ENCODE data around the gene PLEKHG1.

PLEKHG1 gene

DNA sequence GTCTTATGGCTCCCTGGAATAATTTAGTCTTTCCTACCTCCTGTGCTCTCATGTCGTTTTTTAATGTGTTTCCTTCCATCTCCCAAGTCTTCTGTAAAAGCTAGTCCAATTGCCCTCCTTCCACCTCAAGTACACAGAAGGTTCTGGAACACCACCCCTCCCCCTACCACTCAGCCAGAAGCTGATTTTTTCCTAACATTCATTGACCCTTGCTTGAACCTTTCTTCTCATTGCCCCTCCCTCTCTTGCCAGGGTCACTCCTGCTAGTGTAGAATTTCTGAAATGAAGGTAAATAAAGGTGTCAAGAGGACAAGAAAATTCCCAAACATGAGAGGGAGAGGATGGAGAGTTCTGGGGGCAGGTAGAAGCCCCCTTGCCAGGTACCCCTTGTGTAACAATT, 38.6 kb downstream of the PLEKHG1 start:
- H3K27ac ChIP-seq (ENCODE audit: low read depth, low read length): peak overlapping the region; percentile 15; the same call in 1 of the 2 replicates
- no peaks in the 10 kb centered on the region for H4K20me1 ChIP-seq (ENCODE audit: control insufficient read depth, insufficient read depth, low read depth, low read length)
- peak overlapping the region; percentile 25; the same call in 1 of the 2 replicates for H3K4me3 ChIP-seq (ENCODE audit: low read length)
- no peaks in the 10 kb centered on the region for H3K27me3 ChIP-seq (ENCODE audit: control insufficient read depth, low read length)
- H3K9me2 ChIP-seq (replicated peaks; ENCODE audit: control insufficient read depth, low read length): no peaks in the 10 kb centered on the region
- TF ChIP-seq, protein P1, sequence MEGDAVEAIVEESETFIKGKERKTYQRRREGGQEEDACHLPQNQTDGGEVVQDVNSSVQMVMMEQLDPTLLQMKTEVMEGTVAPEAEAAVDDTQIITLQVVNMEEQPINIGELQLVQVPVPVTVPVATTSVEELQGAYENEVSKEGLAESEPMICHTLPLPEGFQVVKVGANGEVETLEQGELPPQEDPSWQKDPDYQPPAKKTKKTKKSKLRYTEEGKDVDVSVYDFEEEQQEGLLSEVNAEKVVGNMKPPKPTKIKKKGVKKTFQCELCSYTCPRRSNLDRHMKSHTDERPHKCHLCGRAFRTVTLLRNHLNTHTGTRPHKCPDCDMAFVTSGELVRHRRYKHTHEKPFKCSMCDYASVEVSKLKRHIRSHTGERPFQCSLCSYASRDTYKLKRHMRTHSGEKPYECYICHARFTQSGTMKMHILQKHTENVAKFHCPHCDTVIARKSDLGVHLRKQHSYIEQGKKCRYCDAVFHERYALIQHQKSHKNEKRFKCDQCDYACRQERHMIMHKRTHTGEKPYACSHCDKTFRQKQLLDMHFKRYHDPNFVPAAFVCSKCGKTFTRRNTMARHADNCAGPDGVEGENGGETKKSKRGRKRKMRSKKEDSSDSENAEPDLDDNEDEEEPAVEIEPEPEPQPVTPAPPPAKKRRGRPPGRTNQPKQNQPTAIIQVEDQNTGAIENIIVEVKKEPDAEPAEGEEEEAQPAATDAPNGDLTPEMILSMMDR (IDR thresholded peaks at IDR 0.05; ENCODE audit: low read depth, low read length, poor library complexity, severe bottlenecking): no peak
- TF ChIP-seq EZH2phosphoT487 (IDR thresholded peaks at IDR 0.05; ENCODE audit: borderline replicate concordance, low read length): no peak
- H3F3A ChIP-seq (ENCODE audit: control insufficient read depth, insufficient read depth): peaks cover 21% of the 10 kb centered on the region
- H3K36me3 ChIP-seq (ENCODE audit: control insufficient read depth, low read length): peaks cover 41% of the 10 kb centered on the region
- H3K79me2 ChIP-seq (ENCODE audit: control insufficient read depth, low read length): peaks cover 97% of the 10 kb centered on the region
- peaks cover 100% of the 10 kb centered on the region for H3K4me1 ChIP-seq (ENCODE audit: control insufficient read depth, low read length)
- H3K4me2 ChIP-seq (ENCODE audit: low read length): peak overlapping the region; percentile 95
- H3K9me3 ChIP-seq (ENCODE audit: control insufficient read depth, insufficient read depth, low read length): no peaks in the 10 kb centered on the region

DNA sequence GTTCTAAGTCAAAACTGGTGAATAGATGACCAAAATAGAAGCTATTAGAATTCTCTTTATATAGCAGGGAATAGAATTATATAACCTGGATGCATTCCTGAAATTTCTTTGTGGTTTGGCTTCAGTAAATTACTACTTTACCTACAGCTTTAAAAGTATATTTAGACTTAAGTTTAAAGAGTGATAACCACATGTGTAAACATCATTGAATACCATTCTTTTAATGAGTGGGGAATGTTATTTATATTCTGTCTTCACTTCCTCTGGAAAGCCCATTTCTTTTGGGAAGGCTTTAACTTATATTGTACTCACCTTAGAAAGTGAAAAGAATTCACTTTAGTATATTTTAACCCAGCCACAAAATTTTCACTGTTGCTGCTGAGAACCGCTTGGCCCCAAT, 39.1 kb downstream of the PLEKHG1 start:
- Histone ChIP-seq H3K4me3 (ENCODE audit: low read length) (0 out of 2 replicates have a peak overlapping the region, but pooled peaks have one; percentile 25), H3K27ac (ENCODE audit: low read depth, low read length) (peak overlapping the region; percentile 15; the same call in 1 of the 2 replicates), H3K9me2 (replicated peaks; ENCODE audit: control insufficient read depth, low read length) (no peaks in the 10 kb centered on the region), H3K27me3 (ENCODE audit: control insufficient read depth, low read length) (no peaks in the 10 kb centered on the region), H3K36me3 (ENCODE audit: control insufficient read depth, low read length) (peaks cover 45% of the 10 kb centered on the region), H4K20me1 (ENCODE audit: control insufficient read depth, insufficient read depth, low read depth, low read length) (no peaks in the 10 kb centered on the region), H3K4me1 (ENCODE audit: control insufficient read depth, low read length) (peaks cover 100% of the 10 kb centered on the region), H3K9me3 (ENCODE audit: control insufficient read depth, insufficient read depth, low read length) (no peaks in the 10 kb centered on the region), H3F3A (ENCODE audit: control insufficient read depth, insufficient read depth) (peaks cover 19% of the 10 kb centered on the region), H3K79me2 (ENCODE audit: control insufficient read depth, low read length) (peaks cover 97% of the 10 kb centered on the region), H3K4me2 (ENCODE audit: low read length) (peak overlapping the region; percentile 95)
- TF ChIP-seq EZH2phosphoT487 (IDR thresholded peaks at IDR 0.05; ENCODE audit: borderline replicate concordance, low read length): no peak
- TF ChIP-seq, protein P1 (IDR thresholded peaks at IDR 0.05; ENCODE audit: low read depth, low read length, poor library complexity, severe bottlenecking): no peak

DNA sequence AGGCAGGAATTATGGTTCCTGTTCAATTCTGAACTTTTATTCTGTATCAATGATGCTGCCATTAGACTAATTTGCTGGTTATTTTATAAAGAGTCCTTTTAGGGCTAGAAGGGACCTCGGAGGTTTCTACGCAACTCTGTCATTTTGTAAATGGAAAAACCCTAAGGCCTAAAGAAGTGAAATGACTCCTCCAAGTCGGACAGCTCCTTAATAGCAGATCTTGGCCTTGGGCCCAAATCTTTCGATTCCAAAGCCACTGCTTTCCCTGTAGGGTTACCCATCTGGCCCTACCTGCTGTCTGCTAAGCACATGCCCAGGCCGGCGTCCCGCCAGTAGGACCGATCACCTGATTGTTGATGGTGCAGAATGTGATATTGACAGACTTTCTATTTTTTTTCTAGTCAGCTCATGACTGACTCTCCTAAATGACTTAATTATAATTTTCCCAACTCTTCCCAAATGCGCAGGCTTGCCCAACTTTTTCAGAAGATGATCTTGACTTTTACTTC, 40.2 kb downstream of the PLEKHG1 start:
- TF ChIP-seq, protein P1 (IDR thresholded peaks at IDR 0.05; ENCODE audit: low read depth, low read length, poor library complexity, severe bottlenecking): no peak
- no peak for TF ChIP-seq EZH2phosphoT487 (IDR thresholded peaks at IDR 0.05; ENCODE audit: borderline replicate concordance, low read length)
- no peaks in the 10 kb centered on the region for H4K20me1 ChIP-seq (ENCODE audit: control insufficient read depth, insufficient read depth, low read depth, low read length)
- peak overlapping the region; percentile 67 for H3K4me3 ChIP-seq (ENCODE audit: low read length)
- no peaks in the 10 kb centered on the region for H3K9me3 ChIP-seq (ENCODE audit: control insufficient read depth, insufficient read depth, low read length)
- H3K27ac ChIP-seq (ENCODE audit: low read depth, low read length): peak overlapping the region; percentile 90
- H3K36me3 ChIP-seq (ENCODE audit: control insufficient read depth, low read length): peaks cover 45% of the 10 kb centered on the region
- no peaks in the 10 kb centered on the region for H3K27me3 ChIP-seq (ENCODE audit: control insufficient read depth, low read length)
- peak overlapping the region; percentile 92 for H3K4me2 ChIP-seq (ENCODE audit: low read length)
- H3K9me2 ChIP-seq (replicated peaks; ENCODE audit: control insufficient read depth, low read length): no peaks in the 10 kb centered on the region
- peaks cover 97% of the 10 kb centered on the region for H3K79me2 ChIP-seq (ENCODE audit: control insufficient read depth, low read length)
- peaks cover 98% of the 10 kb centered on the region for H3K4me1 ChIP-seq (ENCODE audit: control insufficient read depth, low read length)
- H3F3A ChIP-seq (ENCODE audit: control insufficient read depth, insufficient read depth): peaks cover 15% of the 10 kb centered on the region
